Fibroblast of peridontal ligament (primary cell): ENCODE results near the gene MMP17.

Experiments used
- DNase-seq: peaks from one replicate; pipeline ENCODE4 v3.0.0-alpha.2; 2010; ENCODE audit errors: extremely low read depth

The MMP17 gene

DNA sequence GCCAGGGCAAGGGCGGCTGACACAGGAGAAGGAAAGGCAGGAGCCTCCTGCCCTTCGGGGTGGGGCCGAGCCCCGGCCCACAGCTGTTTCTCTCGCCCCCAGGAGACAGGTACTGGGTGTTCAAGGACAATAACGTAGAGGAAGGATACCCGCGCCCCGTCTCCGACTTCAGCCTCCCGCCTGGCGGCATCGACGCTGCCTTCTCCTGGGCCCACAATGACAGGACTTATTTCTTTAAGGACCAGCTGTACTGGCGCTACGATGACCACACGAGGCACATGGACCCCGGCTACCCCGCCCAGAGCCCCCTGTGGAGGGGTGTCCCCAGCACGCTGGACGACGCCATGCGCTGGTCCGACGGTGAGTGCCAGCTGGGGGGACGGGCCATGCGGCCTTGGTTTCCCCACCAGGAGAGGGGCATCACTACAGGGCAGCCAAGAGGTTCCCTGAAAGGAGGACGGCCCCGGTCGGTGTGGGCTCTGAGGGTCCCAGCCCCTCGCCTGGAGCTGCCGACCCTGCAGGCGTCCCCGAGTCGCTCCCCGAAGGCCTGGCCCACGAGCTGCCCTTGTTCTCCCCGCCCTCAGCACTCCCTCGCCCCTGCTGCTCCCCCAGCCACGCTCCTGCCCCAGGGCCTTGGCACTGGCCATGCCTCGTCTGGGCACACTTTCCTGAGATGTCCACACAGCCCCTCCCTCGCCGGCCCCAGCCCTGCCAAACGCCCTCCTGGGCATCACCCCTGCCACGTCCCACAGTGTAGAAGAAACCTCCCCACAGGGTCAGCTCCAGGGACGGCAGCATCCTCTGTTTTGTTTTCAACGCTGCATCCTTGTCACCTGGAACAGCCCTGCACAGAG, 21.7 kb downstream of the MMP17 start:
- DNase-seq: no peak

DNA sequence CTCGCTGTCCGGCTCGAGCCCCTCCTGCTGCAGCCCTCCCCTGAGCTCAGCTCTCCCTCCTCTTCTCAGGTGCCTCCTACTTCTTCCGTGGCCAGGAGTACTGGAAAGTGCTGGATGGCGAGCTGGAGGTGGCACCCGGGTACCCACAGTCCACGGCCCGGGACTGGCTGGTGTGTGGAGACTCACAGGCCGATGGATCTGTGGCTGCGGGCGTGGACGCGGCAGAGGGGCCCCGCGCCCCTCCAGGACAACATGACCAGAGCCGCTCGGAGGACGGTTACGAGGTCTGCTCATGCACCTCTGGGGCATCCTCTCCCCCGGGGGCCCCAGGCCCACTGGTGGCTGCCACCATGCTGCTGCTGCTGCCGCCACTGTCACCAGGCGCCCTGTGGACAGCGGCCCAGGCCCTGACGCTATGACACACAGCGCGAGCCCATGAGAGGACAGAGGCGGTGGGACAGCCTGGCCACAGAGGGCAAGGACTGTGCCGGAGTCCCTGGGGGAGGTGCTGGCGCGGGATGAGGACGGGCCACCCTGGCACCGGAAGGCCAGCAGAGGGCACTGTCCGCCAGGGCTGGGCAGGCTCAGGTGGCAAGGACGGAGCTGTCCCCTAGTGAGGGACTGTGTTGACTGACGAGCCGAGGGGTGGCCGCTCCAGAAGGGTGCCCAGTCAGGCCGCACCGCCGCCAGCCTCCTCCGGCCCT, 22.8 kb downstream of the MMP17 start:
- no peak for DNase-seq

DNA sequence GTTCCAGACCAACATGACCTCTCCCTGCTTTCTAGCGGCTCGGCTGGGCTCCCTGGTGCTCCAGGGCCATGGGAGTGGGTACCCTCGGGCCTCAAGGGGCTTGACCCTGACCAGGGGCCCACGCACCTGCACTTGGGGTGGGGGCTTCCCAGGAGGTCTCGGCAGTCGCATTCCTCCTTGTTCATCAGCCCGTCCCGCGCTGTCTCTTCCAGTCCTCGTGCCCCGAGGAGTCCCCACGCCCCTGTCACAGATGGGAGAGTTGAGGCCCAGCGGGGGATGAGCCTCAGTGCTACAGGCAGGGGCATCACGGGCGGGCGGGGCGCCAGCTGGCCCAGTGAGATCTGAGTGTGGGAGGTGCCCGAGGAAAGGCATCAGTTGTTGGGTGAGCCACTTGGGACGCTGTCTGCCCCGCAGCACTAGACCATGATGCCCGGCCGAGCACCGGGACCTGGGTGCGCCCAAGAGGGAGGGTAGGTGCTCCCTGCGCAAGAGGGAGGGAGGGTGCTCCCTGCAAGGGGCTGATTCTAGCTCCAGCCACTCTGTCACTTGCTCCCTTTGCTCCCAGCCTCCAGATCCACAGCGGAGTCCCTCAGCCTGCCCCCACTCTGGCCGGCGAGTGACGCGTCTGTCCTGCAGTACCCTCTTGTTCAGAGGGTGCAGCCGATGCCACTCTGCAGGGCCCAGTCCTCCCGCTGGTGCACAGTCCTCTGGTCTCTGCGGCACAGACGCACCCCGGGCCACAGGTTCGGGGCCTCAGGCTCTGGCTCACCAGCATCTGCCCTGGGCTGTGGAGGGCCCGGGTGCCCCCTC, 23.8 kb downstream of the MMP17 start:
- no peak for DNase-seq

DNA sequence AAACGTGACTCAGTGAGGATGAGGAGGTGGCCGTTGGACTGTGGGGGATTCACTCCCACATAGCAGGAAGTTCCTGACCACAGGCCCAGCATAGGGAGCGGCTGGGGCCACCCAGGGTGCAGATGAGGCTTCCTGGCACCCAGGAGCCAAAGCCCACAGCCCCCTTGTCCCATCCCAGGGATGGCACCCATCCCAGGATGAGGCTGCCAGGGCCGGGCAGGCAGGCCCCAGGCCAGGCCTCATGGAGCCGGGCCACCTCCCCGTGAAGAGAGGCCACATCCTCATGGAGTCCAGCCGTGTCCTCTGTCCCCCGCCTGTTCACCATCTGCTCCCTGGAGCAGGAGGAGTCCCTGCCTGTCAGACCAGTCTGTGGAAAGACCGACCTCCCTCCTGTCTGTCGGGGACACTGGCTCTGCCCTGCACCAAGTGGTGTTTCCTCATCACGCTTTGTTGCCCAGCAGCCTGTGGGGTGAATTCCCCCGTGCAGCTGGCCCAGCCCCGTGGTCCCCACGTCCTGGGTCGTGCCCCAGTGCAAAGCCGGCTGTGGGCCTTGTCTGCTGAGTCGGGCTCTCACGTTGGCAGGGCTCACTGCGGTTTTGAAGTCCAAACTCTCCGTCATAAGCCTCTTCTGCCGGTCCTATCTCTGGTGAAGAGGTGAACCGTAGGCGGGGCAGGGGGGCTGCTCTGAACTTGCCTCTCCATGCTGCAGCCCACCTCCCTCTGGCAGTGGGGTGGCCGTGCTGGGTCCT, 24.5 kb downstream of the MMP17 start:
- no peak for DNase-seq

DNA sequence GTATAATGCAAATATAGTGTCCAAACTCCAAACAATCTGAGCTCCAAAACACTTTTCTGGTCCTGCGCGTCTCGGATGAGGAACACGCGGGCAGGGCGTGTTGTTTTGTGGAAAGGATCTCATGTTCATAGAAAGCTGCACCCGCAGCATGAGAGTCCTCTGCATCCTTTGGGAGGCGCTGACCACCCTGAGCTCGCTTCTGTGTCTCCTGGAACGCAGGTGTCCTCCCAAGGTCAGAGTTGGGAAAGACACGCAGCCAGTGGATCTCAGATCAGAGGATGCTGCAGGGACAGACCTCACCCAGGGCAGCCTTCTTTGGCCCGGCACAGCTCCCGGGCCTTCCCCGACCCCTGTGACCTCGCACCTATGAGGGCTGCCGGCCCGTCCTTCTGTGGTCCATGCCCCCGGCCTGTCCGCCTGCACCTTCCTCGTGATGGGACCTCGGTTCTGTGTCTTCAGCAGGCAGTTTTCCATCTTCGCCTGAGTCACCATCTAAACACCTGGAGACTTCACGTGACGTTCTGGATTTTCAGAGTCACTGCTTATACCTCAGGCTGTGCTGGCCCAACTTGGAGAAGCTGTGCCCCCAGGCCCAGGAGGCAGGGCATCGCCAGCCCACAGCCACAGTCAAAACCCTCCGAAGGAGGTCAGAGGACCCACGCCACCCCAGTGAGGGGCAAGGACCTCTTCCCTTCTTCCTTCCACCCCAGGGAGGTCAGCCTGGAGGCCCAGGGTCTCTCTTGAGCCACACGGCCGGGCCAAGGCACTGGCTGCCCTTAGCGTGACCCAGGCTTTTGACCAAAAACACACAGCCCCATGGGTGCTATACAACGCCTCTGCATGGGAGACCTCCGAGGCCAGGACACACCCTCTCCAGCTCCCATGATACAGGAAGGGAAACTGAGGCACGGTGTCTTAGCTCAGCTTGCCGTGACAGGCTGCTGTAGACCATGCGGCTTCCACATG, 25.9 kb downstream of the MMP17 start:
- no peak for DNase-seq

DNA sequence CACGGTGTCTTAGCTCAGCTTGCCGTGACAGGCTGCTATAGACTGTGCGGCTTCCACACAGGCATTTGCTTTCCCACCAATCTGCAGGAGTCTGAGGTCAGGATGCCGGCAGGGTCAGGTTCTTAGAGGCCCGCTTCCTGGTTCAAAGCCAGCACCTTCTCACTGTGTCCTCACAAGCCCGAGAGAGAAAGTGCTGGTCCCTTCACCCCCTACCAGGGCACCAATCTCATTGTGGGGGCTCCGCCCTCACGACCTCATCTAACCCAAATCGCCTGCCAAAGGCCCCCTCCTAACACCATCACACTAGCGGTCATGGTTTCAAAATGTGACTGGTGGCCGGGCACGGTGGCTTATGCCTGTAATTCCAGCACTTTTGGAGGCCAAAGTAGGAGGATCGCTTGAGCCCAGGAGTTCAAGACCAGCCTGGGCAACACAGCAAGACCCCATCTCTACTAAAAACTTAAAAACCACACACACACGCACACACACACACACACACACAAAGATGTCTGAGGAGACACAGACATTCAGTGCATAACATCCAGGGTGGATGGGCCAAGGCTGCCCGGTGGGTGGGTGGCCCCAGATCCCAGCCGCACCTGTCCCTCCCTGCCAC, 26.8 kb downstream of the MMP17 start:
- DNase-seq: no peak

DNA sequence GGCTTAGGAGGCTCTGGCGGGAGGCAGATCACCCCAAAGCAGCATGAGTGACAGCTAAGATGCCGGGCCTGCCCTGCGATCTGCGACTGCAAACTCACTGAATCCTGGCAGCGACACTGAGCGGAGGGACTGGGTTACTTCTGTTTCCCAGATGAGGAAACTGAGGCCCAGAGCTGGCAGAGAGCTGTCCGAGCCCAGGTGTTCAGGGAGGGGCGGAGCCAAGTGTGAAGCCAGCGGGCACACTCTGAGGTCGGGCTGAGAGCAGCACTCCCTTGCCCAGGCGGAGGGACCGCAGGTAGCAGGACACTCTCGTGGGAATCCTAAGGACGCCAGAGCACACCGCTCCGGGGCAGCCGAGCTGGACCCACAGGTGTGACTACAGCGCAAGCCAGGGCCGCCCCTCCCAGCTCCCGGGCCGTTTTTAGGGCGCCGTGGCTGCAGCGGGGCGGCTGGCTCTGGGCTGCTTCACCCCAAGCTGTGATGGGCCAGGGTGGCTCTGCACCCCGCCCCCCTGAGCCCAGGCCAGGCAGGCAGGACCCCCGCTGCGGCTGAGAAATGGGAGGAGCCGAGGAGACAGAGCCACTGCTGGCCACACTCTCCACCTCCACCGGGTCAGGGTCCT, 27.4 kb downstream of the MMP17 start:
- DNase-seq: no peak

DNA sequence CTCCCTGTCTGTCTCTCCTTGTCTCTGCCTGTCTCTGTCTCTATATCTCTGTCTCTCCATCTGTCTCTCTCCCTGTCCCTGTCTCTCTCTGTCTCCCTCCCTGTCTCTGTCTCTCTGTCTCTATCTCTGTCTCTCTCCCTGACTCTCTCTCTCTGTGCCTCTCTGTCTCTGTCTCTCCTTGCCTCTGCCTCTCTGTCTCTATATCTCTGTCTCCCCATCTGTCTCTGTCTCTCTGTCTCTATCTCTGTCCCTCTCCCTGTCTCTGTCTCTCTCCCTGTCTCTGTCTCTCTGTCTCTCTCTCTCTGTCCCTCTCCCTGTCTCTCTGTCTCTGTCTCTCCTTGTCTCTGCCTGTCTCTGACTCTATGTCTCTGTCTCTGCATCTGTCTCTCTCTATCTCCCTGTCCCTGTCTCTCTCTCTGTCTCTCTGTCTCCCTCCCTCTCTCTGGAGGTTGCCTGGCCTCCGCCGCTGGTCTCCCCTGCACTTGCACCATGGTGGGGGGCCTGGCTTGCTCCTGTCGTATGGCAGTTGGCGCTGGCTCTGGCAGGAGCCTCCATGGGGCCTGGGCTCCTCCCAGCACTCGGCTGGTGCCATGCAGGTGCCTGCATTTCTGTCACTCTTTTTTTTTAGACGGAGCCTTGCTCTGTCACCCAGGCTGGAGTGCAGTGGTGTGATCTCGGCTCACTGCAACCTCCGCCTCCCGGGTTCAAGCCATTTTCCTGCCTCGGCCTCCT, 28.3 kb downstream of the MMP17 start:
- no peak for DNase-seq

DNA sequence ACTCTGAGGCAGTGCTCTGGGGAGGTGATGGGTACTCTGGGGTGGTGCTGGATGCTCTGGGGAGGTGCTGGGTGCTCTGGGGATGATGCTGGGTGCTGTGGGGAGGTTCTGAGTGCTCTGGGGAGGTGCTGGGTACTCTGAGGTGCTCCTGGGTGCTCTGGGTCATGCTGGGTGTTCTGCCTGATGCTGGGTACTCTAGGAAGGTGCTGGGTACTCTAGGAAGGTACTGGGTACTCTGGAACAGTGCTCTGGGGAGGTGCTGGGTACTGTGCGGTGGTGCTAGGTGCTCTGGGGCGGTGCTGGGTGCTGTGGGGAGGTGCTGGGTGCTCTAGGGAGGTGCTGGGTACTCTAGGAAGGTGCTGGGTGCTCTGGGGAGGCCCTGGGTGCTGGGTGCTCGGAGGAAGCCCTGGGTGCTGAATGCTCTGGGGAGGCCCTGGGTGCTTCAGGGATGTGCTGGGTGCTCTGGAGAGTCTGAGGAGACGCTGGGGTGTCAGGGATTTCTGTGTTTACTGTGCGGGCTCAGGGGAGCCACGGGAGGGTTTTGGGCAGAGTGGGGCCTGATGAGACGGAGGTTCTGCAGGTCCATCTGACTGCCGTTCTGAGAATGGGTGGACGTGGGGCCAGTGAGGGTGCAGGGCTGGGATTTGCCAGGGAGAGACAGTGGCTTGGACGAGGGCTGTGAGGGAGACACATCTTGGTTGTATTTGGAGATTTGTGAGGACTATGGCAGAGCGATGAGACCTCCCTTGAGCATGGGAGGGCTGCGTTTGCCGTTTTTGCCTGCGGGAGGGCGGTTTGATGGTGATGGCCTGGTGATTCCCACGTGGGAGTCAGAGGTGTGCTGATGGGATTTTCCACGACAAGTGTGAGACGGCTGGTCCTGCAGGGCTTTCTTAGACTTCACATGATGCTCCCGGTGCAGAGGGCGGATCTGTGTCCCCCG, 30.0 kb downstream of the MMP17 start:
- DNase-seq: no peak

DNA sequence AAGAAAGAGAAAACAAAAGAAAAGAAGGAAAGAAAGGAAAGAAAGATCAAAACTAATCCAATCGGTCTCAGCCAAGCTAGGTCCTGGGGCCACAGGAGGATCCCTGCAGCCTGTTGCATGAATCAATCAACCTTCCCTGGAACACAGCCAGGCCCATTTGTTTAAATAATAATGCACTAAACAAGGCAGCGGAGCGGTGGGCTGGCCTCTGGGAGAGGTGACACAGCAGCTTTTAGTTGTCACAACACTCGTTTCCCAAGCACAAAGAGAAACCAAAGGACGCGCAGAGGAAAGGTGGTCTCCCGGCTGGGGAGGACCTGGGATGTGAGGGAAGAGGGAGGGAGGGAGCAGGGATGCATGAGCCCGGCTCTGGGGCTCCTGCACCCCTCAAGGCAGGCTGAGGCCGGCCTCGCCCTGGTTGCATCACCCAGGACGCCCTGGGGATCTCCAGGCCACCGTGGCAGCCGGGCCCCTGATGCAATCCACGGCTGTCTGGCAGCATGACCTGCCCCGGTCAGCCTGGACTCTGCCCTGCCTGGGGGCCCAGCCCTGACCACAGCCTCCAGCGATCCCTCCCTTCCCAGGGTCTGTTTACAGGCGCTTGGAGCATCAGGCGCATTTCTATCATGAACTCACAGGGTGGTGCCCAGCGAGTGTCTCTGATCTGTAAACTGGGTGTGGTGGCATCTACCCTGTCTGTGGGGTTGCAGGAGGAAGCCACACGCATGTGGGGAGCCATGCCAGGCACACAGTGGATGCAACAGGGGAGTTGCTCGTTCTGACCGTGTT, 32.5 kb downstream of the MMP17 start:
- DNase-seq: peak; percentile 38

DNA sequence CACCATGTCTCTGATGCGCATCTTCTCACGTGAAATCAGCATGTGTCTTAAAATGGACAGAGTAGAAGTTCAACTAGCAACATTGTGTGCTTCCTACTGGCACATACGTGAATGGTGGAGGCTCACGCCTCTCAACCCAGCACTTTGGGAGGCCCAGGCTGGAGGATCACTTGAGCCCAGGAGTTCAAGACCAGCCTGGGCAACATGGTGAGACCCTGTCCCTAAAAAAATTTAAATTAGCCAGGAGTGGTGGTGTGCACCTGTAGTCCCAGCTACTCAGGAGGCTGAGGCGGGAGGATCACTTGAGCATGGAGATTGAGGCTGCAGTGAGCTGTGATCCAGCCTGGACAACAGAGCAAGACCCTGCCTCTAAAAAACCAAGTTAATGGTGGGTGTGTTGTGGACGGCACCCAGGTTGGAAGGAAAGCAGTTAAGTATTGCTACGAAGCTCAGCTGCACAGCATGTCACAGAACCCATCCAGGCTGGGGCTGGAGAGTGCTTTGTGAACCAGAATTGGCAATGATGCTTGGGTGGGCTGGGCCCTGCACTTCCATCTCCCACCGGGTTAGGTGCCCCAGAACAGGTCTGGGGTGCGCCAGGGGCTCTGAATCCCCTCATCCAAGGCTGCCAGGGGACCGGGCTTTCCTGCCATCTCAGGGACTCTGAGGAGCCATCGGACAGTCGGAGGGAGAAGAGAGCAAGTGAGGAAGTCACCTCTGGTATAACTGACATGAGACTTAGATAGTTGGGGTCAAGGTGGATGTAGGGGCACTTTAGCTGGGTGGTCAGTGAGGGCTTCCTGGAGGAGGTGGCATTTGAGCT, 33.3 kb downstream of the MMP17 start:
- no peak for DNase-seq

DNA sequence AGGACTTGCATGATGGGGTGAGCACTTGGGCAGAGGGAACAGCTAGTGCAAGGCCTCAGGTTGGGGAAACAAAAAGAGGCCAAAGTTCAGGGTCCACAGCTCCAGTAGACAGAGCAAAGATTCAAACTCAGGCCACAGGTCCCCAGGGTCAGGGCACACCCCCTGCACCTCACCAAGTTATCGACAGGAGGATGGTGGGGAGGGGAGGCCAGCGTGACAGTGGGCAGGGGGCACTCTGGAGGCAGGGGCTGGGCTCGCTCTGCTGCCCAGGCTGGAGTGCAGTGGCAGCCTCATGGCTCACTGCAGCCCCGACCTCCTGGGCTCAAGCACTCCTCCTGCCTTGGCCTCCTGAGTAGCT, 33.9 kb downstream of the MMP17 start:
- no peak for DNase-seq

DNA sequence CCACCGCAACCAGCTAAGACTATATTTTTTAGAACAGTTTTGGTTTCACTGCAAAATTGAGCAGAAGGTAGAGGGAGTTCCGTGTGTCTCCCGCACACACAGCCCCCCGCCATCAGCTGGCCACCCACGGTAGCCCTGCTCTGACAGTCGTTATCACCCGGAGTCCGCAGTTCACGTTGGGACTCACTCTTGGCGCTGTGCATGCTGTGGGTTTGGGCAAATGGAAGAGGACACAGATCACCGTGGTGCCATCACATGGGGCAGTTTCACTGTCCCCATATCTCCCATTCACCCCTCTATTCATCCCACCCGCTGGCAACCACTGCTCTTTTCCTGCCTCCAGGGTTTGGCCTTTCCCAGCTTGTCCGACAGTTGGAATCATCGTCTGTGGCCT, 34.4 kb downstream of the MMP17 start:
- DNase-seq: no peak

DNA sequence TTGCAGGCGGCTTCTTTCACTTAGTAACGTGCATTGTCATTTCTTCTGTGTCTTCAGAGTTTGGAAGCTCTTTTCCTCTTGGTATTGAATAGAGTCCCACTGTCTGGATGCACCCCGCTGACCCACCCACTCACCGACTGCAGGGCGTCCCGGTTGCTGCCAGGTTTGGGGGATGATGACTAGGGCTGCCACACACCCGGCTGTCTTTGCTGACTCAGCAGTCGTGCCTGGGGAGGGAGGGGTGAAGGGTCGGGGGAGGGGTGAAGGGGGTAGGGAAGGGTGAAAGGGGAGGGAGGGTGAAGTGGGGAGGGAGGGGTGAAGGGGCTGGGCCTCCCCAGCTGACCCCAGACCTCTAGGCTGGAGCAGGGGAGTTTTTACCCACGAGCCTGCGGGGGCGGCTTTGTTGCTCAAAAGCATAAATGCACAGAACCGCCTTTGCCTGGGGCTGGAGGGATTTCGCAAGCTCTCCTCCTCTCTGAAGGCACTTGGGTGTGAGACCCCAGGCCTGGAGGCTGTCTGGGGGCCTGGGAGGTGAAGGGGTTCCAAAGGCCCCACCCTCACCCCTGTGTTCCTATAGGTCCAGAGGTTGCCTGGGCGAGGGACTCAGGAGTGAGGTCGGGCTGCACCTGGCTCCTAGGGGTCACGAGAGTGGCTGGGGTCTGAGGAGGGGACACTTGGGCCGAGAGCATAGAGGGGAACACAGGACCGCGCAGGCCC, 35.0 kb downstream of the MMP17 start:
- DNase-seq: no peak

DNA sequence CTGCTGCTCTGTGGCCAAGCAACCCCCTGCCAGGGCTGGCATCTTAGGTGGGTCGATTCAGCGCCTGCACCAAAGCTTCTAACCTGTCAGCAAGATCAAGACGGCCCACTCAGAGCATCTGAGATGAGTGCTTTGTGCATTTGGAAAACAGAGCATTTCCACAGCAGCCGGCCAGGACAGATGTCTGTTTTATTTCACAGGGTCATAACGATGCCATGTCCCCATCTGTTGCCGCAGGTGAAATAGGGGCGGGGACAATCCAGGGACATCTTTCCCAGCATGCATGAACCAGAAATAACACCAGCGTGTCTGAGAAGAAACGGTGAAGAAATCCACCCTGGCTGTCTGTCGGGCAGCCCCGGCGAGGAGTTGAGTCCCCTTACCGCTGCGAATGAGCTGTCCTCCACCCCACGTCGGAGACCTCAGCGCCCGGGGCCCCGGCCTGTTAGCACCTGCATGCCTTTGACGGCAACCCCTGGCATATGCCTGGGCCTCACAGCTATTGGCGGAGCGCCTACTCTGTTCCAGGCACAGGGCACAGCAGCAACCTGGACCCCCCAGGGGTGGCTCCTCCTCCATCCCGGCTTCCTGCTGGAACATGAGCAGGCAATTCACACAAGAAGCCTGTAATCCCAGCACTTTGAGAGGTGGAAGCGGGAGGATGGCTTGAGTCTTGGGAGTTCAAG, 35.7 kb downstream of the MMP17 start:
- DNase-seq: no peak
